NCI-H526 (cell line): ENCODE results near the gene KCNA2.
A peak's percentile ranks its signal among the peaks of the same experiment; 100 is the strongest.

ENCODE experiments used
- DNase-seq, 2 experiments: peaks; one replicate each; lab custom pipeline; 2025; lab: John Stamatoyannopoulos, UW

KCNA2 gene

GRCh38 chr1:110602466-110602865, 3.7 kb downstream of the KCNA2 start:
- DNase-seq = no peak

GRCh38 chr1:110601332-110601731, 4.8 kb downstream of the KCNA2 start:
- no peak for DNase-seq

- no peak for DNase-seq
Observed at GRCh38 chr1:110600716-110601115, 5.4 kb downstream of the KCNA2 start.

- DNase-seq = no peak
Observed at GRCh38 chr1:110597966-110598365, 8.2 kb downstream of the KCNA2 start.

GRCh38 chr1:110596312-110596711, 9.8 kb downstream of the KCNA2 start:
- no peak for DNase-seq

GRCh38 chr1:110595353-110595710, 10.8 kb downstream of the KCNA2 start:
- no peak for DNase-seq

- peak; percentile 49 to 76 for DNase-seq
Observed at GRCh38 chr1:110594456-110595352, 11.5 kb downstream of the KCNA2 start.

GRCh38 chr1:110593902-110594301, 12.3 kb downstream of the KCNA2 start:
- DNase-seq = peak in 1 of 2 experiments; percentile 29

- DNase-seq = no peak
Observed at GRCh38 chr1:110591956-110592355, 14.2 kb downstream of the KCNA2 start.

- no peak for DNase-seq
Observed at GRCh38 chr1:110588991-110589390, 17.2 kb downstream of the KCNA2 start.

- no peak for DNase-seq
Observed at GRCh38 chr1:110588486-110588885, 17.7 kb downstream of the KCNA2 start.

- DNase-seq = no peak
Observed at GRCh38 chr1:110587906-110588305, 18.3 kb downstream of the KCNA2 start.

GRCh38 chr1:110585481-110585880, 20.7 kb downstream of the KCNA2 start:
- no peak for DNase-seq

- no peak for DNase-seq
Observed at GRCh38 chr1:110584045-110584444, 22.1 kb downstream of the KCNA2 start.

- no peak for DNase-seq
Observed at GRCh38 chr1:110583505-110583904, 22.7 kb downstream of the KCNA2 start.

- DNase-seq = peak; percentile 83 to 91
Observed at GRCh38 chr1:110582378-110582777, 23.8 kb downstream of the KCNA2 start.

- no peak for DNase-seq
Observed at GRCh38 chr1:110581682-110582145, 24.4 kb downstream of the KCNA2 start.

GRCh38 chr1:110580244-110580643, 25.9 kb downstream of the KCNA2 start:
- DNase-seq = no peak

GRCh38 chr1:110579460-110579859, 26.7 kb downstream of the KCNA2 start:
- no peak for DNase-seq

GRCh38 chr1:110576441-110576840, 29.7 kb downstream of the KCNA2 start:
- no peak for DNase-seq

GRCh38 chr1:110573314-110573713, 32.8 kb downstream of the KCNA2 start:
- DNase-seq = no peak

GRCh38 chr1:110572751-110573150, 33.4 kb downstream of the KCNA2 start:
- DNase-seq = no peak

GRCh38 chr1:110570901-110571300, 35.3 kb downstream of the KCNA2 start:
- no peak for DNase-seq

GRCh38 chr1:110570307-110570706, 35.9 kb downstream of the KCNA2 start:
- DNase-seq = no peak
